ENCODE data around the gene B4GALT2. TPM values are rescaled to one million over a fixed set of nuclear protein-coding genes. Genes with fewer than 3 reads are reported as not detected.

Gene B4GALT2
- total and polyA plus RNA-seq, 9 of the 15 experiments (the other 6 are each of a cell fraction or from before 2014, with no cell fraction given): 1.3 to 86.8 (median 43.8) TPM

GRCh38 chr1:43934101-43934985 is 44.7 kb upstream of the B4GALT2 start (continued):
- TF ChIP-seq ZNF398 (CRISPR knock-in tag; IDR thresholded peaks at IDR 0.05): no peak
- no peak for TF ChIP-seq RBM25 (IDR thresholded peaks at IDR 0.05; ENCODE audit: low read depth, low read length, severe bottlenecking)
- TF ChIP-seq HDAC3 (IDR thresholded peaks at IDR 0.05; ENCODE audit: borderline replicate concordance, partially characterized antibody): no peak
- 0 out of 2 replicates have a peak, but pooled peaks have one; percentile 4 for TF ChIP-seq PKNOX1 (IDR thresholded peaks at IDR 0.05)
- no peak for TF ChIP-seq SMARCB1 (IDR thresholded peaks at IDR 0.05; ENCODE audit: insufficient read length, low read depth)
- no peak for TF ChIP-seq YBX1 (IDR thresholded peaks at IDR 0.05)
- TF ChIP-seq RNF2 (IDR thresholded peaks at IDR 0.05): no peak
- TF ChIP-seq KAT2B (IDR thresholded peaks at IDR 0.05; ENCODE audit: low read depth, low read length): no peak
- TF ChIP-seq MCM2 (IDR thresholded peaks at IDR 0.05; ENCODE audit: low read depth): no peak
- no peak for TF ChIP-seq ZNF668 (CRISPR knock-in tag; IDR thresholded peaks at IDR 0.05)
- TF ChIP-seq TRIM28 (IDR thresholded peaks at IDR 0.05): no peak
- no peak for TF ChIP-seq HNRNPK (IDR thresholded peaks at IDR 0.05; ENCODE audit: low read depth, low read length, poor library complexity, severe bottlenecking)
- TF ChIP-seq DPF2 (IDR thresholded peaks at IDR 0.05): no peak
- TF ChIP-seq RUNX1 (IDR thresholded peaks at IDR 0.05; ENCODE audit: low read depth): no peak
- no peak for TF ChIP-seq NCOA4 (IDR thresholded peaks at IDR 0.05; ENCODE audit: partially characterized antibody)
- no peak for TF ChIP-seq ATF4 (CRISPR knock-in tag; IDR thresholded peaks at IDR 0.05)
- no peak for TF ChIP-seq ZNF12 (CRISPR knock-in tag; IDR thresholded peaks at IDR 0.05)
- no peak for TF ChIP-seq GTF2F1 (IDR thresholded peaks at IDR 0.05; ENCODE audit: low read depth, low read length)
- TF ChIP-seq ELK3 (CRISPR knock-in tag; IDR thresholded peaks at IDR 0.05): no peak
- TF ChIP-seq MXD1 (CRISPR knock-in tag; IDR thresholded peaks at IDR 0.05; ENCODE audit: borderline replicate concordance, poor library complexity, severe bottlenecking): no peak
- no peak for TF ChIP-seq MCM3 (IDR thresholded peaks at IDR 0.05)
- no peak for TF ChIP-seq HDAC1 (IDR thresholded peaks at IDR 0.05)
- no peak for TF ChIP-seq HMG20B (CRISPR knock-in tag; IDR thresholded peaks at IDR 0.05)

Data from K562 (cell line).